IPS-15b (cell line): ENCODE results near the gene G6PC3.
A peak's percentile ranks its signal among the peaks of the same experiment; 100 is the strongest.

Experiments used
- H3K27me3 ChIP-seq: one replicate; pipeline ENCODE4 v1.6.1; 2013; ENCODE audit warnings: low read length; ENCODE audit not compliant: control insufficient read depth, insufficient read depth
- H3K36me3 ChIP-seq: one replicate; pipeline ENCODE4 v1.6.1; 2013; ENCODE audit warnings: low read length; ENCODE audit not compliant: control insufficient read depth, insufficient read depth
- H3K4me1 ChIP-seq: one replicate; pipeline ENCODE4 v1.6.1; 2013; ENCODE audit warnings: mild to moderate bottlenecking, low read length; ENCODE audit not compliant: control insufficient read depth, insufficient read depth
- H3K4me3 ChIP-seq: one replicate; pipeline ENCODE4 v1.5.1; 2013; ENCODE audit warnings: low read depth, low read length
- H3K9ac ChIP-seq: one replicate; pipeline ENCODE4 v1.6.1; 2013; ENCODE audit warnings: low read depth, mild to moderate bottlenecking, low read length
- H3K9me3 ChIP-seq: one replicate; pipeline ENCODE4 v1.6.1; 2013; ENCODE audit warnings: mild to moderate bottlenecking, low read length; ENCODE audit not compliant: control insufficient read depth, insufficient read depth

Gene G6PC3

GRCh38 chr17:44076716-44077594 lies 6.4 kb downstream of the G6PC3 start:
- Histone ChIP-seq H3K4me3 (no peak overlapping the region), H3K36me3 (peaks cover 41% of the 10 kb centered on the region), H3K27me3 (no peaks in the 10 kb centered on the region), H3K9ac (no peak overlapping the region), H3K4me1 (no peaks in the 10 kb centered on the region), H3K9me3 (no peaks in the 10 kb centered on the region)

- Histone ChIP-seq H3K4me3 (no peak overlapping the region), H3K36me3 (peaks cover 47% of the 10 kb centered on the region), H3K9me3 (no peaks in the 10 kb centered on the region), H3K4me1 (no peaks in the 10 kb centered on the region), H3K9ac (no peak overlapping the region), H3K27me3 (no peaks in the 10 kb centered on the region)
Measured at GRCh38 chr17:44077595-44077909, 7.0 kb downstream of the G6PC3 start.

- Histone ChIP-seq H3K4me3 (no peak overlapping the region), H3K9me3 (no peaks in the 10 kb centered on the region), H3K36me3 (peaks cover 52% of the 10 kb centered on the region), H3K27me3 (no peaks in the 10 kb centered on the region), H3K9ac (no peak overlapping the region), H3K4me1 (no peaks in the 10 kb centered on the region)
Measured at GRCh38 chr17:44078412-44078811, 7.9 kb downstream of the G6PC3 start.

GRCh38 chr17:44079877-44080821 lies 9.6 kb downstream of the G6PC3 start:
- no peaks in the 10 kb centered on the region for H3K4me1 ChIP-seq
- no peaks in the 10 kb centered on the region for H3K27me3 ChIP-seq
- H3K9me3 ChIP-seq, result no peaks in the 10 kb centered on the region
- H3K36me3 ChIP-seq, result peaks cover 54% of the 10 kb centered on the region
- no peak overlapping the region for H3K4me3 ChIP-seq
- H3K9ac ChIP-seq, result no peak overlapping the region

- Histone ChIP-seq H3K9me3 (no peaks in the 10 kb centered on the region), H3K4me1 (peaks cover 2% of the 10 kb centered on the region), H3K9ac (no peak overlapping the region), H3K4me3 (no peak overlapping the region), H3K27me3 (no peaks in the 10 kb centered on the region), H3K36me3 (peaks cover 48% of the 10 kb centered on the region)
Measured at GRCh38 chr17:44081681-44082080, 11.1 kb downstream of the G6PC3 start.

GRCh38 chr17:44082256-44082927 lies 11.9 kb downstream of the G6PC3 start:
- Histone ChIP-seq H3K36me3 (peaks cover 44% of the 10 kb centered on the region), H3K9ac (no peak overlapping the region), H3K4me3 (no peak overlapping the region), H3K4me1 (peaks cover 7% of the 10 kb centered on the region), H3K27me3 (no peaks in the 10 kb centered on the region), H3K9me3 (no peaks in the 10 kb centered on the region)

- Histone ChIP-seq H3K4me1 (peaks cover 10% of the 10 kb centered on the region), H3K4me3 (no peak overlapping the region), H3K9ac (no peak overlapping the region), H3K27me3 (no peaks in the 10 kb centered on the region), H3K9me3 (no peaks in the 10 kb centered on the region), H3K36me3 (peaks cover 44% of the 10 kb centered on the region)
Measured at GRCh38 chr17:44083250-44083849, 12.8 kb downstream of the G6PC3 start.

GRCh38 chr17:44084131-44084538 lies 13.6 kb downstream of the G6PC3 start:
- Histone ChIP-seq H3K27me3 (no peaks in the 10 kb centered on the region), H3K9me3 (no peaks in the 10 kb centered on the region), H3K4me3 (no peak overlapping the region), H3K9ac (no peak overlapping the region), H3K36me3 (peaks cover 38% of the 10 kb centered on the region), H3K4me1 (peaks cover 10% of the 10 kb centered on the region)

- H3K9me3 ChIP-seq, result no peaks in the 10 kb centered on the region
- peaks cover 35% of the 10 kb centered on the region for H3K36me3 ChIP-seq
- peaks cover 10% of the 10 kb centered on the region for H3K4me1 ChIP-seq
- H3K4me3 ChIP-seq, result no peak overlapping the region
- H3K27me3 ChIP-seq, result no peaks in the 10 kb centered on the region
- H3K9ac ChIP-seq, result no peak overlapping the region
Measured at GRCh38 chr17:44084921-44085320, 14.4 kb downstream of the G6PC3 start.

- peaks cover 10% of the 10 kb centered on the region for H3K4me1 ChIP-seq
- peak overlapping the region; percentile 54 for H3K9ac ChIP-seq
- peaks cover 30% of the 10 kb centered on the region for H3K36me3 ChIP-seq
- H3K27me3 ChIP-seq, result no peaks in the 10 kb centered on the region
- no peaks in the 10 kb centered on the region for H3K9me3 ChIP-seq
- H3K4me3 ChIP-seq, result no peak overlapping the region
Measured at GRCh38 chr17:44085908-44086307, 15.4 kb downstream of the G6PC3 start.
